K562 (cell line): ENCODE data around the gene VPS37B.

Experiments used
- ID3 ChIP-seq, 2 experiments: fragments of 250-450 bp in 1 of 2; fragments of 450-650 bp in 1 of 2; sonication (Bioruptor Pico) in 1 of 2; IDR thresholded peaks; 2 replicates each; pipeline versions ENCODE4 v1.6.1 to v1.8.0; 2016 to 2021; ENCODE audit warnings: mild to moderate bottlenecking in 2 of 2, moderate library complexity in 2 of 2, missing compliant biosample characterization in 1 of 2, missing genetic modification characterization in 1 of 2
- SP2 ChIP-seq: IDR thresholded peaks from 2 replicates; pipeline ENCODE4 v1.6.1; 2011; ENCODE audit warnings: mild to moderate bottlenecking, low read depth, low read length, moderate library complexity; ENCODE audit not compliant: poor library complexity, severe bottlenecking; ENCODE audit errors: extremely low read depth

GRCh38 chr12:122937622-122938091 lies 41.7 kb upstream of the VPS37B start:
- TF ChIP-seq ID3 (CRISPR knock-in tag; IDR thresholded peaks at IDR 0.05): no peak
- no peak for TF ChIP-seq ID3 (tag; IDR thresholded peaks at IDR 0.05)
- TF ChIP-seq SP2: no peak
